ENCODE measurements around the gene TBC1D1. TPM values are rescaled to one million over a fixed set of nuclear protein-coding genes. Genes with fewer than 3 reads are reported as not detected.
A peak's percentile ranks its signal among the peaks of the same experiment; 100 is the strongest.

The TBC1D1 gene
- polyA plus RNA-seq, 6 donors from 2014 or later = 44.3 to 89.6 (median 62.5) TPM

- Mint-ChIP-seq H3K27ac (peak overlapping the region in 2 of 6 donors; percentile 59 to 83), H3K4me1 (peaks cover 50 to 74% (median 69%) of the 10 kb centered on the region in 3 donors), H3K27me3 (no peaks in the 10 kb centered on the region), H3K36me3 (peaks cover 4 to 17% of the 10 kb centered on the region in 2 donors), H3K9me3 (peaks cover 0 to 3% (median 0%) of the 10 kb centered on the region in 7 donors), H3K4me3 (peak overlapping the region in 2 of 8 donors; percentile 20 to 65)
- ATAC-seq (ENCODE audit: low read depth in 2 of 2) (no peak), DNase-seq (no peak)
Observed at GRCh38 chr4:37895271-37895670, 4.4 kb downstream of the TBC1D1 start.

GRCh38 chr4:37896206-37896860 lies 5.4 kb downstream of the TBC1D1 start:
- H3K9me3 Mint-ChIP-seq = peaks cover 0 to 3% (median 0%) of the 10 kb centered on the region in 7 donors
- H3K4me1 Mint-ChIP-seq = peaks cover 54 to 84% (median 79%) of the 10 kb centered on the region in 3 donors
- no peaks in the 10 kb centered on the region for H3K27me3 Mint-ChIP-seq
- no peak for DNase-seq
- ATAC-seq (ENCODE audit: low read depth in 2 of 2) = no peak
- peaks cover 4 to 19% of the 10 kb centered on the region in 2 donors for H3K36me3 Mint-ChIP-seq
- H3K4me3 Mint-ChIP-seq = peak overlapping the region in 4 of 8 donors; percentile 12 to 60 (median 33)
- H3K27ac Mint-ChIP-seq = peak overlapping the region in 3 of 6 donors; percentile 32 to 56 (median 33)

- peaks cover 42 to 59% (median 55%) of the 10 kb centered on the region in 3 donors for H3K4me1 Mint-ChIP-seq
- H3K27me3 Mint-ChIP-seq = no peaks in the 10 kb centered on the region
- no peak overlapping the region for H3K4me3 Mint-ChIP-seq
- peaks cover 0 to 3% (median 0%) of the 10 kb centered on the region in 7 donors for H3K9me3 Mint-ChIP-seq
- H3K36me3 Mint-ChIP-seq = peaks cover 17 to 27% of the 10 kb centered on the region in 2 donors
- ATAC-seq (ENCODE audit: low read depth in 2 of 2) (no peak), DNase-seq (no peak)
- peak overlapping the region in 1 of 6 donors; percentile 26 for H3K27ac Mint-ChIP-seq
Observed at GRCh38 chr4:37902212-37902611, 11.3 kb downstream of the TBC1D1 start.

GRCh38 chr4:37902738-37903693 lies 12.1 kb downstream of the TBC1D1 start:
- Mint-ChIP-seq H3K27ac (peak overlapping the region in 3 of 6 donors; percentile 7 to 81 (median 24)), H3K36me3 (peaks cover 22 to 34% of the 10 kb centered on the region in 2 donors), H3K4me1 (peaks cover 38 to 57% (median 55%) of the 10 kb centered on the region in 3 donors), H3K27me3 (no peaks in the 10 kb centered on the region), H3K9me3 (peaks cover 0 to 3% (median 0%) of the 10 kb centered on the region in 7 donors), H3K4me3 (no peak overlapping the region)
- no peak for ATAC-seq (ENCODE audit: low read depth in 2 of 2)
- DNase-seq = no peak

GRCh38 chr4:37903901-37904300 lies 13.0 kb downstream of the TBC1D1 start:
- no peak for ATAC-seq (ENCODE audit: low read depth in 2 of 2)
- peaks cover 30 to 54% (median 48%) of the 10 kb centered on the region in 3 donors for H3K4me1 Mint-ChIP-seq

GRCh38 chr4:37904824-37905223 lies 13.9 kb downstream of the TBC1D1 start:
- no peak overlapping the region for H3K4me3 Mint-ChIP-seq
- peaks cover 23 to 49% (median 38%) of the 10 kb centered on the region in 3 donors for H3K4me1 Mint-ChIP-seq
- peaks cover 17 to 24% of the 10 kb centered on the region in 2 donors for H3K36me3 Mint-ChIP-seq
- no peak for DNase-seq
- no peaks in the 10 kb centered on the region for H3K27me3 Mint-ChIP-seq
- H3K9me3 Mint-ChIP-seq = no peaks in the 10 kb centered on the region
- no peak for ATAC-seq (ENCODE audit: low read depth in 2 of 2)
- no peak overlapping the region for H3K27ac Mint-ChIP-seq

More at GRCh38 chr4:37903901-37904300, 13.0 kb downstream of the TBC1D1 start:
- no peak overlapping the region for H3K4me3 Mint-ChIP-seq
- no peaks in the 10 kb centered on the region for H3K27me3 Mint-ChIP-seq
- H3K27ac Mint-ChIP-seq = peak overlapping the region in 1 of 6 donors; percentile 24
- no peak for DNase-seq
- peaks cover 22 to 33% of the 10 kb centered on the region in 2 donors for H3K36me3 Mint-ChIP-seq
- peaks cover 0 to 3% (median 0%) of the 10 kb centered on the region in 7 donors for H3K9me3 Mint-ChIP-seq

- DNase-seq (no peak), ATAC-seq (ENCODE audit: low read depth in 2 of 2) (no peak)
- peaks cover 17 to 18% of the 10 kb centered on the region in 2 donors for H3K36me3 Mint-ChIP-seq
- H3K27ac Mint-ChIP-seq = peak overlapping the region in 1 of 6 donors; percentile 41
- no peak overlapping the region for H3K4me3 Mint-ChIP-seq
- no peaks in the 10 kb centered on the region for H3K27me3 Mint-ChIP-seq
- H3K4me1 Mint-ChIP-seq = peaks cover 16 to 43% (median 30%) of the 10 kb centered on the region in 3 donors
- H3K9me3 Mint-ChIP-seq = no peaks in the 10 kb centered on the region
Observed at GRCh38 chr4:37905533-37906169, 14.8 kb downstream of the TBC1D1 start.

- no peak for ATAC-seq (ENCODE audit: low read depth in 2 of 2)
- Mint-ChIP-seq H3K4me3 (no peak overlapping the region), H3K27me3 (no peaks in the 10 kb centered on the region), H3K4me1 (peaks cover 13 to 31% (median 31%) of the 10 kb centered on the region in 3 donors), H3K27ac (peak overlapping the region in 4 of 6 donors; percentile 7 to 86 (median 23)), H3K36me3 (peaks cover 9 to 10% of the 10 kb centered on the region in 2 donors), H3K9me3 (no peaks in the 10 kb centered on the region)
- DNase-seq = no peak
Observed at GRCh38 chr4:37908488-37909331, 17.8 kb downstream of the TBC1D1 start.

GRCh38 chr4:37909332-37910090 lies 18.6 kb downstream of the TBC1D1 start:
- Mint-ChIP-seq H3K4me3 (no peak overlapping the region), H3K9me3 (no peaks in the 10 kb centered on the region)
- no peak for ATAC-seq (ENCODE audit: low read depth in 2 of 2)

GRCh38 chr4:37910091-37910486 lies 19.2 kb downstream of the TBC1D1 start:
- Mint-ChIP-seq H3K4me3 (no peak overlapping the region), H3K27me3 (no peaks in the 10 kb centered on the region), H3K4me1 (peaks cover 13 to 30% (median 30%) of the 10 kb centered on the region in 3 donors), H3K9me3 (no peaks in the 10 kb centered on the region), H3K36me3 (peaks cover 9 to 10% of the 10 kb centered on the region in 2 donors), H3K27ac (no peak overlapping the region)
- DNase-seq (no peak), ATAC-seq (ENCODE audit: low read depth in 2 of 2) (no peak)

More at GRCh38 chr4:37909332-37910090, 18.6 kb downstream of the TBC1D1 start:
- H3K36me3 Mint-ChIP-seq = peaks cover 9 to 10% of the 10 kb centered on the region in 2 donors
- peak overlapping the region in 1 of 6 donors; percentile 5 for H3K27ac Mint-ChIP-seq
- H3K27me3 Mint-ChIP-seq = no peaks in the 10 kb centered on the region
- H3K4me1 Mint-ChIP-seq = peaks cover 13 to 30% (median 30%) of the 10 kb centered on the region in 3 donors
- DNase-seq = no peak

- no peaks in the 10 kb centered on the region for H3K27me3 Mint-ChIP-seq
- H3K4me3 Mint-ChIP-seq = no peak overlapping the region
- ATAC-seq (ENCODE audit: low read depth in 2 of 2) (no peak), DNase-seq (no peak)
- no peaks in the 10 kb centered on the region for H3K9me3 Mint-ChIP-seq
- H3K36me3 Mint-ChIP-seq = no peaks in the 10 kb centered on the region
- H3K27ac Mint-ChIP-seq = no peak overlapping the region
- H3K4me1 Mint-ChIP-seq = peaks cover 12 to 22% (median 16%) of the 10 kb centered on the region in 3 donors
Observed at GRCh38 chr4:37914539-37914938, 23.7 kb downstream of the TBC1D1 start.

GRCh38 chr4:37917388-37917787 lies 26.5 kb downstream of the TBC1D1 start:
- Mint-ChIP-seq H3K9me3 (no peaks in the 10 kb centered on the region), H3K4me1 (peaks cover 23 to 31% (median 26%) of the 10 kb centered on the region in 3 donors), H3K4me3 (no peak overlapping the region), H3K27me3 (no peaks in the 10 kb centered on the region), H3K27ac (peak overlapping the region in 1 of 6 donors; percentile 77), H3K36me3 (peaks cover 0 to 16% of the 10 kb centered on the region in 2 donors)
- ATAC-seq (ENCODE audit: low read depth in 2 of 2) (no peak), DNase-seq (no peak)

Measured in naive B cell (primary cell).